Neuronal stem cell (in vitro differentiated cells): Measurements from ENCODE around the gene EXOC3.

Source experiments
- DNase-seq: peaks from one replicate; pipeline ENCODE4 v3.0.0-alpha.2; 2013; ENCODE audit warnings: low spot score
- H2AFZ ChIP-seq: one replicate; pipeline ENCODE4 v1.6.1; 2013; ENCODE audit warnings: mild to moderate bottlenecking, low read length, inconsistent platforms
- H2AK5ac ChIP-seq: 2 replicates; pipeline ENCODE4 v1.6.1; 2013; ENCODE audit warnings: low read depth, mild to moderate bottlenecking, inconsistent platforms, low read length, moderate library complexity, mixed read lengths
- H2BK120ac ChIP-seq: 2 replicates; pipeline ENCODE4 v1.6.1; 2013; ENCODE audit warnings: low read depth, mild to moderate bottlenecking, inconsistent platforms, low read length, moderate library complexity, mixed read lengths
- H2BK12ac ChIP-seq: one replicate; pipeline ENCODE4 v1.6.1; 2013; ENCODE audit warnings: low read length, inconsistent platforms
- H2BK15ac ChIP-seq: 2 replicates; pipeline ENCODE4 v1.6.1; 2013; ENCODE audit warnings: mild to moderate bottlenecking, low read length, inconsistent platforms, mixed read lengths
- H2BK5ac ChIP-seq: one replicate; pipeline ENCODE4 v1.6.1; 2013; ENCODE audit warnings: inconsistent platforms, mild to moderate bottlenecking, low read length, moderate library complexity
- H3K14ac ChIP-seq: one replicate; pipeline ENCODE4 v1.6.1; 2013; ENCODE audit warnings: low read length, inconsistent platforms
- H3K18ac ChIP-seq: 2 replicates; pipeline ENCODE4 v1.6.1; 2013; ENCODE audit warnings: low read length, inconsistent platforms
- H3K23ac ChIP-seq: 2 replicates; pipeline ENCODE4 v1.6.1; 2013; ENCODE audit warnings: low read depth, mild to moderate bottlenecking, mixed read lengths, low read length, inconsistent platforms; ENCODE audit not compliant: poor library complexity
- H3K27ac ChIP-seq: replicated peaks from 3 replicates; pipeline ENCODE4 v1.5.1; 2013; ENCODE audit warnings: low read length, inconsistent platforms
- H3K27me3 ChIP-seq, 3 experiments: 2 replicates each; pipeline ENCODE4 v1.6.1; 2013; ENCODE audit warnings: low read length in 3 of 3, mild to moderate bottlenecking in 2 of 3, inconsistent platforms in 1 of 3, low read depth in 1 of 3, mixed read lengths in 1 of 3, moderate library complexity in 1 of 3; ENCODE audit not compliant: control insufficient read depth in 3 of 3, insufficient read depth in 3 of 3
- H3K36me3 ChIP-seq, 2 donors: replicated peaks in 1 of 2; 2 replicates each; pipeline ENCODE4 v1.6.1; 2013; ENCODE audit warnings: low read length in 2 of 2; ENCODE audit not compliant: control insufficient read depth in 2 of 2, insufficient read depth in 2 of 2
- H3K4ac ChIP-seq: 2 replicates; pipeline ENCODE4 v1.6.1; 2013; ENCODE audit warnings: inconsistent platforms, mild to moderate bottlenecking, low read length, moderate library complexity
- H3K4me1 ChIP-seq, 2 donors: 1 replicate in 1 of 2; 2 replicates in 1 of 2; pipeline ENCODE4 v1.6.1; 2013; ENCODE audit warnings: low read length in 2 of 2, low read depth in 1 of 2; ENCODE audit not compliant: control insufficient read depth in 2 of 2, insufficient read depth in 1 of 2
- H3K4me2 ChIP-seq: one replicate; pipeline ENCODE4 v1.6.1; 2013; ENCODE audit warnings: mild to moderate bottlenecking, low read length, inconsistent platforms; ENCODE audit not compliant: insufficient read depth, poor library complexity, severe bottlenecking
- H3K4me3 ChIP-seq, 2 donors: 2 replicates each; pipeline ENCODE4 v1.5.1; 2013; ENCODE audit warnings: low read length in 2 of 2, mild to moderate bottlenecking in 2 of 2, inconsistent platforms in 1 of 2, moderate library complexity in 1 of 2
- H3K79me1 ChIP-seq: one replicate; pipeline ENCODE4 v1.6.1; 2013; ENCODE audit warnings: low read depth, mild to moderate bottlenecking, inconsistent platforms, low read length, moderate library complexity
- H3K9ac ChIP-seq: one replicate; pipeline ENCODE4 v1.6.1; 2013; ENCODE audit warnings: mild to moderate bottlenecking, low read depth, low read length, inconsistent platforms; ENCODE audit not compliant: poor library complexity
- H3K9me3 ChIP-seq, 2 donors: replicated peaks in 1 of 2; 2 replicates each; pipeline versions ENCODE3 to v1.6.1; 2013; ENCODE audit warnings: low read length in 2 of 2, mild to moderate bottlenecking in 2 of 2, inconsistent platforms in 1 of 2, low read depth in 1 of 2, mixed read lengths in 1 of 2, moderate library complexity in 1 of 2; ENCODE audit not compliant: control insufficient read depth in 2 of 2, insufficient read depth in 1 of 2
- H4K8ac ChIP-seq: one replicate; pipeline ENCODE4 v1.6.1; 2013; ENCODE audit warnings: low read depth, mild to moderate bottlenecking, inconsistent platforms, low read length, moderate library complexity
- H4K91ac ChIP-seq: one replicate; pipeline ENCODE4 v1.6.1; 2013; ENCODE audit warnings: low read length, low read depth, mild to moderate bottlenecking, inconsistent platforms; ENCODE audit not compliant: poor library complexity
- WGBS, 2 donors: extraction: QIAGEN DNeasy Blood & Tissue Kit; methylation state at CpG; one replicate each; pipeline ENCODE4 v1.1.7; 2013; ENCODE audit warnings: missing lambda C conversion rate in 2 of 2, mixed read lengths in 1 of 2; ENCODE audit not compliant: insufficient read length in 2 of 2, insufficient replicate concordance in 1 of 2; ENCODE audit errors: extremely low coverage in 2 of 2; 5-methylcytosine and 5-hydroxymethylcytosine counted together

Gene EXOC3

DNA sequence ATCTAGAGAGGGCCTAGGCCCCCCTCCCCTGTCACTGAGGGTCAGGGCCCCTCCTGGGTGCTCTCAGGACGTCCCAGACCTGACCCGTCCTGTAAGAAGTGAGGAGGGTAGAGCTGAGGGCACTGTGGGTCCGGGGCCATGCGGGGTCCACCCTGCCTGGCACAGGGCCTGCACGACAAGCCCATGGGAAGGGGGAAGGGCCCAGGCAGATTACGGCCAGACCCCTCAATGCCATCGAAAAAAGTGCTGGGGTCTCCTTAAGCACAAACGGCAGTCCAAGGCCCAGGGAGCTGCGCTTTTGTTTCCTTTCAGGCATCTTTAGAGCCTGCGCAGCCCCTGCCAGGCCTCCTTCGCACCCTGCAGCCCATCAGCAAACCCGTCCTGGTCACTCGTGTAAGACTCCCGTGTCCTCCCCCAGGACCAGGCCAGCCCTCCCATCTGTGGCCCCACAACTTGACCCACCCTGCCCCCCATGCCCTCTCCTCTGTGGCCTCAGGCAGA lies 4.4 kb upstream of the EXOC3 start:
- DNase-seq = no peak
- no CpG with 5 or more reads among the region's 14 CpGs for WGBS, 2 donors

DNA sequence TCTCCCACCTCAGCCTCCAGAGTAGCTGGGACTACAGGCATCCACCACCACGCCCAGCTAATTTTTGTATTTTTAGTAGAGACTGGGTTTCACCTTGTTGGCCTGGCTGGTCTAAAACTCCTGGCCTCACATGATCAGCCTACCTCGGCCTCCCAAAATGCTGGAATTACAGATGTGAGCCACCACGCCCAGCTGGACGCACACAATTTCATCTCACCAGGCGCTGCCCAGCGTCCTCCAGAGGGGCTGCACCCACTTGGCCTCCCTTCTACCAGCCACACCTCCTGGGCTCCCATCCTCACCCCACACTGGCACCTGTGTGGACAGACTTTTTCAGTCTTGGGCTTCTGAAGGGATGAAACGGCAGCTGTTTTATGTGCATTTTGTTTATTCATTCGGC lies 3.8 kb upstream of the EXOC3 start:
- Histone ChIP-seq H3K4me1 (peaks cover 14 to 35% of the 10 kb centered on the region in 2 donors), H2AFZ (peak overlapping the region; percentile 21), H3K14ac (no peak overlapping the region), H4K8ac (no peak overlapping the region), H3K18ac (no peak overlapping the region), H3K79me1 (peaks cover 15% of the 10 kb centered on the region), H4K91ac (no peak overlapping the region), H3K4me2 (no peak overlapping the region), H2BK15ac (no peak overlapping the region), H3K9ac (no peak overlapping the region), H3K23ac (no peak overlapping the region), H2BK5ac (no peak overlapping the region), H3K4me3 (no peak overlapping the region), H3K36me3 (no peaks in the 10 kb centered on the region), H3K9me3 (peaks cover 0 to 3% of the 10 kb centered on the region in 2 donors), H3K27me3 (peaks cover 0 to 4% (median 0%) of the 10 kb centered on the region in 3 experiments), H3K27ac (no peak overlapping the region), H2BK120ac (no peak overlapping the region), H2AK5ac (no peak overlapping the region), H3K4ac (no peak overlapping the region), H2BK12ac (no peak overlapping the region)
- WGBS, 2 donors = no CpG with 5 or more reads among the region's 8 CpGs
- no peak for DNase-seq

More for the DNA sequence above, 4.4 kb upstream of the EXOC3 start:
- Histone ChIP-seq H2AFZ (peak overlapping the region; percentile 77), H3K4ac (no peak overlapping the region), H3K18ac (no peak overlapping the region), H2AK5ac (no peak overlapping the region), H3K4me3 (no peak overlapping the region), H4K8ac (no peak overlapping the region), H3K9ac (no peak overlapping the region), H2BK5ac (no peak overlapping the region), H3K14ac (no peak overlapping the region), H4K91ac (no peak overlapping the region), H3K4me1 (peaks cover 10 to 29% of the 10 kb centered on the region in 2 donors), H3K36me3 (no peaks in the 10 kb centered on the region), H2BK120ac (no peak overlapping the region), H2BK15ac (peak overlapping the region; percentile 15), H3K9me3 (peaks cover 0 to 3% of the 10 kb centered on the region in 2 donors), H2BK12ac (no peak overlapping the region), H3K79me1 (peaks cover 11% of the 10 kb centered on the region), H3K27ac (no peak overlapping the region), H3K23ac (no peak overlapping the region), H3K4me2 (no peak overlapping the region), H3K27me3 (peaks cover 0 to 4% (median 0%) of the 10 kb centered on the region in 3 experiments)

DNA sequence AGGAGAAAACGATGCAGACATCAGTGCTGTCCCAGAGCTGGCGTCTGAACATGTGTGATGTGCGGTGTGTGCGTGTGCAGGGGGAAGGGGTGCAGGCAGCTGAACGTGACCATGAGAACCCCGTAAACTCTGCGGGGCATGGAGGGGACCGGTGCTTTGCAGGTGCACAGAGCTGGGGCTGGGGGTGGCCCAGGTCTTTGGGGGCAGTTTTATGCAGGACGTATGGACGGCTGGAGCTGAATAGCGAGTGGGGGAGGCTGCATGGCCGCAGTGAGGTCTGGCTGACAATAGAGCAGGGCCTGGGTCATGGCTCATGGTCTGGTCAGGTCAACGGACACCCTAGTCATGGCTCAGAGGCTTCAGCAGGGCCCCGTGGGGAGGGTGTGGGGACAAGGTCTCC lies 3.3 kb upstream of the EXOC3 start:
- H3K18ac ChIP-seq = no peak overlapping the region
- H2BK12ac ChIP-seq = no peak overlapping the region
- no peak overlapping the region for H3K4ac ChIP-seq
- peak overlapping the region in 1 of 2 donors; percentile 52 for H3K4me3 ChIP-seq
- no peak for DNase-seq
- no peak overlapping the region for H2BK15ac ChIP-seq
- no peak overlapping the region for H4K91ac ChIP-seq
- H3K9me3 ChIP-seq = peaks cover 0 to 3% of the 10 kb centered on the region in 2 donors
- H3K79me1 ChIP-seq = peaks cover 12% of the 10 kb centered on the region
- H3K27me3 ChIP-seq = peaks cover 0 to 4% (median 0%) of the 10 kb centered on the region in 3 experiments
- WGBS, 2 donors = no CpG with 5 or more reads among the region's 14 CpGs
- H3K23ac ChIP-seq = peak overlapping the region; percentile 26
- H2BK120ac ChIP-seq = no peak overlapping the region
- peak overlapping the region; percentile 21 for H2AFZ ChIP-seq
- H3K36me3 ChIP-seq = no peaks in the 10 kb centered on the region
- no peak overlapping the region for H3K9ac ChIP-seq
- H3K14ac ChIP-seq = peak overlapping the region; percentile 63
- H4K8ac ChIP-seq = no peak overlapping the region
- peaks cover 14 to 35% of the 10 kb centered on the region in 2 donors for H3K4me1 ChIP-seq
- H3K4me2 ChIP-seq = no peak overlapping the region
- no peak overlapping the region for H2AK5ac ChIP-seq
- no peak overlapping the region for H3K27ac ChIP-seq
- H2BK5ac ChIP-seq = no peak overlapping the region

DNA sequence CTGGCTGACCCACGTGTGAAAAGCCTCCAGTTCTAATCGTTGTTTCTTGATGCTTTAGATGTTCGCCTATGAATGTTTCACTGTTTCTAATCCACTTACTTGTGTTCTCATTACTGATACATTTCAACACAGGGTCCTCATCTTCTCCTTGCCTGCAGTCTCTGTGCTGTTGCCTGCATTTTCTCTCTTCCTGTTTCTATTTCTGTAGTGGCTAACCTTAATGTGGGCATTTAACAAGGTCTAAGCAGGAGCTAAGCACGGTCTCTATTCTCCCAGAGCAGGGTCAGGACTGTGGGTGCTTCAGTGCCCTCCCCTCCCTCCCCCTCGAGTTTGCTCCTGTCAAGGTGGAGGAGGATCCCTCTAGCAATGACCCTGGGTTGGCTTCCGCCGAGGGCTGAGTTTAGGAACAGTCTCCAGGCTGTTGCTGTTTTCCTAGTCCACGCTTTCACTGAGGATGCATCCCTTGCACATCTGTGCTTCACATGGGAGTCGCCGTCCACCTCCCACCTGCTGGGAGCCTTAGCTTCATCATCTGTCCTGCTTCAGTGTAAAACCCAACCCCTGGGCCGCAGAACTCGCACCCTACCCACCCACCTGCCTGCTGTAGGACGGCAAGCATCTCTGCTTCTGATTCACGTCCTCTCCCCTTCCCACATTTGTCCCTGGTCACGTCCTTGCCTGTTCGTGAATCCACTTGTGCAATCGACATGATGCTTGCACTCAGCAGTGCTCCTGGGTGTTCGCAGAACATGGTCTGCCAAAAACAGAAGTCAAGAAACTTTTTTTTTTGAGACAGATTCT lies 2.4 kb upstream of the EXOC3 start:
- H3K14ac ChIP-seq = no peak overlapping the region
- H2BK12ac ChIP-seq = no peak overlapping the region
- no peak overlapping the region for H2AK5ac ChIP-seq
- H4K8ac ChIP-seq = no peak overlapping the region
- H3K4me3 ChIP-seq = no peak overlapping the region
- no peak overlapping the region for H3K4me2 ChIP-seq
- H2AFZ ChIP-seq = no peak overlapping the region
- no peak overlapping the region for H4K91ac ChIP-seq
- H3K23ac ChIP-seq = peak overlapping the region; percentile 46
- no peak overlapping the region for H2BK15ac ChIP-seq
- no peak overlapping the region for H3K18ac ChIP-seq
- H3K27me3 ChIP-seq = peaks cover 0 to 4% (median 0%) of the 10 kb centered on the region in 3 experiments
- peaks cover 12% of the 10 kb centered on the region for H3K79me1 ChIP-seq
- peaks cover 0 to 3% of the 10 kb centered on the region in 2 donors for H3K9me3 ChIP-seq
- H3K9ac ChIP-seq = peak overlapping the region; percentile 38
- peaks cover 0 to under 1% of the 10 kb centered on the region in 2 donors for H3K36me3 ChIP-seq
- H2BK5ac ChIP-seq = no peak overlapping the region
- DNase-seq = no peak
- H2BK120ac ChIP-seq = no peak overlapping the region
- H3K4ac ChIP-seq = no peak overlapping the region
- no peak overlapping the region for H3K27ac ChIP-seq
- no CpG with 5 or more reads among the region's 18 CpGs for WGBS, 2 donors
- H3K4me1 ChIP-seq = peaks cover 14 to 35% of the 10 kb centered on the region in 2 donors
